ENCODE measurements around the gene VSIR.

- TF ChIP-seq EGR1 (IDR thresholded peaks at IDR 0.05), result no peak
- TF ChIP-seq EP300 (IDR thresholded peaks at IDR 0.05; ENCODE audit: borderline replicate concordance), result no peak
- no peak for TF ChIP-seq RAD21 (IDR thresholded peaks at IDR 0.05; ENCODE audit: low read depth)
- TF ChIP-seq MAX (IDR thresholded peaks at IDR 0.05), result no peak
- TF ChIP-seq FOXM1 (IDR thresholded peaks at IDR 0.05; ENCODE audit: borderline replicate concordance, low read depth), result no peak
- TF ChIP-seq, protein P1, sequence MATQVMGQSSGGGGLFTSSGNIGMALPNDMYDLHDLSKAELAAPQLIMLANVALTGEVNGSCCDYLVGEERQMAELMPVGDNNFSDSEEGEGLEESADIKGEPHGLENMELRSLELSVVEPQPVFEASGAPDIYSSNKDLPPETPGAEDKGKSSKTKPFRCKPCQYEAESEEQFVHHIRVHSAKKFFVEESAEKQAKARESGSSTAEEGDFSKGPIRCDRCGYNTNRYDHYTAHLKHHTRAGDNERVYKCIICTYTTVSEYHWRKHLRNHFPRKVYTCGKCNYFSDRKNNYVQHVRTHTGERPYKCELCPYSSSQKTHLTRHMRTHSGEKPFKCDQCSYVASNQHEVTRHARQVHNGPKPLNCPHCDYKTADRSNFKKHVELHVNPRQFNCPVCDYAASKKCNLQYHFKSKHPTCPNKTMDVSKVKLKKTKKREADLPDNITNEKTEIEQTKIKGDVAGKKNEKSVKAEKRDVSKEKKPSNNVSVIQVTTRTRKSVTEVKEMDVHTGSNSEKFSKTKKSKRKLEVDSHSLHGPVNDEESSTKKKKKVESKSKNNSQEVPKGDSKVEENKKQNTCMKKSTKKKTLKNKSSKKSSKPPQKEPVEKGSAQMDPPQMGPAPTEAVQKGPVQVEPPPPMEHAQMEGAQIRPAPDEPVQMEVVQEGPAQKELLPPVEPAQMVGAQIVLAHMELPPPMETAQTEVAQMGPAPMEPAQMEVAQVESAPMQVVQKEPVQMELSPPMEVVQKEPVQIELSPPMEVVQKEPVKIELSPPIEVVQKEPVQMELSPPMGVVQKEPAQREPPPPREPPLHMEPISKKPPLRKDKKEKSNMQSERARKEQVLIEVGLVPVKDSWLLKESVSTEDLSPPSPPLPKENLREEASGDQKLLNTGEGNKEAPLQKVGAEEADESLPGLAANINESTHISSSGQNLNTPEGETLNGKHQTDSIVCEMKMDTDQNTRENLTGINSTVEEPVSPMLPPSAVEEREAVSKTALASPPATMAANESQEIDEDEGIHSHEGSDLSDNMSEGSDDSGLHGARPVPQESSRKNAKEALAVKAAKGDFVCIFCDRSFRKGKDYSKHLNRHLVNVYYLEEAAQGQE (IDR thresholded peaks at IDR 0.05; ENCODE audit: low read depth), result no peak
- no peak for TF ChIP-seq YY1 (IDR thresholded peaks at IDR 0.05; ENCODE audit: low read depth)
- TF ChIP-seq CEBPB (IDR thresholded peaks at IDR 0.05), result no peak
- TF ChIP-seq CREB1 (IDR thresholded peaks at IDR 0.05; ENCODE audit: low read depth), result no peak
- TF ChIP-seq TAF1 (IDR thresholded peaks at IDR 0.05; ENCODE audit: low read depth), result no peak
- TF ChIP-seq TEAD4 (IDR thresholded peaks at IDR 0.05), result no peak
- TF ChIP-seq, protein P2, sequence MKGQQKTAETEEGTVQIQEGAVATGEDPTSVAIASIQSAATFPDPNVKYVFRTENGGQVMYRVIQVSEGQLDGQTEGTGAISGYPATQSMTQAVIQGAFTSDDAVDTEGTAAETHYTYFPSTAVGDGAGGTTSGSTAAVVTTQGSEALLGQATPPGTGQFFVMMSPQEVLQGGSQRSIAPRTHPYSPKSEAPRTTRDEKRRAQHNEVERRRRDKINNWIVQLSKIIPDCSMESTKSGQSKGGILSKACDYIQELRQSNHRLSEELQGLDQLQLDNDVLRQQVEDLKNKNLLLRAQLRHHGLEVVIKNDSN (IDR thresholded peaks at IDR 0.05), result no peak
- no peak for TF ChIP-seq NFIC (IDR thresholded peaks at IDR 0.05)
- TF ChIP-seq TCF12 (IDR thresholded peaks at IDR 0.05; ENCODE audit: low read depth), result no peak
These were observed 68.5 kb downstream of the VSIR start for GRCh38 chr10:71704816-71705215.

All from Ishikawa (cell line).